Nephron (organoid): Measurements from ENCODE around the gene OR2T34.
"Not testable (repeated sequence)": the region's sequence is repeated elsewhere in the genome, so short reads cannot be mapped to it uniquely, and the experiment has no call there.

Experiments
- H3K27ac Mint-ChIP-seq, 3 experiments: 2 replicates each; pipeline ENCODE4 v1.8.0; 2020; ENCODE audit warnings: mixed read lengths in 3 of 3, mild to moderate bottlenecking in 2 of 3, moderate library complexity in 1 of 3
- H3K27me3 Mint-ChIP-seq: 2 replicates; pipeline ENCODE4 v1.8.0; 2021; ENCODE audit warnings: low read depth, mild to moderate bottlenecking, moderate library complexity, mixed read lengths
- H3K36me3 Mint-ChIP-seq: 2 replicates; pipeline ENCODE4 v1.8.0; 2020; ENCODE audit warnings: low read depth, mixed read lengths
- H3K4me1 Mint-ChIP-seq: 2 replicates; pipeline ENCODE4 v1.8.0; 2020; ENCODE audit warnings: mixed read lengths
- H3K4me3 Mint-ChIP-seq, 3 experiments: 2 replicates each; pipeline ENCODE4 v1.8.0; 2020; ENCODE audit warnings: mild to moderate bottlenecking in 3 of 3, mixed read lengths in 3 of 3, moderate library complexity in 2 of 3
- H3K9me3 Mint-ChIP-seq: 2 replicates; pipeline ENCODE4 v1.8.0; 2020; ENCODE audit warnings: mixed read lengths

OR2T34 gene

DNA sequence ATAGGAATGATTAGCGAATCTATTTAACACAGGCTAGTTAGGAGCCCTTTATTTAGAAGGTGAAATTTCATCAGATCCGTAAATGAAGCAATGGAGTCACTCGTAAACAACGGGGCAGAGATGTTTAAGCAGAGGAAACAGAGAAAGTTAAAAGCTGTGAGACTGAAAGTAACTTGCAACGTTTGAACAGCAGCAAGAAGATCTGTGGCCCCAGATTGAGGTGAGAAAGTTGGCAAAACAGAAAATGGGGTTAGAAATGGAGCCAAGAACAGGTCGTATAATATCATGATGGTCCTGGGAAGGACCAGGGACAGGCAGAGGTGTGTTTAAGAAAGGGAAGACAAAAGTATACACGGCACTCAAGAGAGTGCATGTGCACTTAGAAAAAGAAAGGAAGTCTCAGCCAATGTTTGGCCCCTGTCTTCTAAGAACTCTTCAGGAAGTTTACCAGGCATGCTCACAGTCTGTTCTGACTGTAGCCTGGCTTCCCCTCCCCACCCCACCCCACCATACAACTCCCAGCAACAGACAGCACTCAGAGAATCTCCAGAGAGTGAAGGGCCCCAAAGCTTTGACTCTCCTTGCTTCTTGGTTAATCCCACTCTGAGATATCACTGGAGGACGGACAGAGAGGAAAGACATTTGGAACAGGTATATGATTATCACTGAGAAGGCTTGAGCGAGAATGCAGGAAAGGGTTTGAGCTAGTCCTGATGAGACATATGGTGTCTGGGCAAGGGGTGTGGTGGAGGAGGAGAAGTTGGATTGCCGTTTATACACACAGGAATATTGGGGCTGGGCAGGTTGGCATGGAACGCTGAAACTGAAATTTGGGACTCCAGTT is 8.8 kb downstream of the OR2T34 start:
- not testable (repeated sequence) for H3K4me1 Mint-ChIP-seq, H3K27me3 Mint-ChIP-seq, H3K36me3 Mint-ChIP-seq, H3K4me3 Mint-ChIP-seq, H3K27ac Mint-ChIP-seq, H3K9me3 Mint-ChIP-seq

DNA sequence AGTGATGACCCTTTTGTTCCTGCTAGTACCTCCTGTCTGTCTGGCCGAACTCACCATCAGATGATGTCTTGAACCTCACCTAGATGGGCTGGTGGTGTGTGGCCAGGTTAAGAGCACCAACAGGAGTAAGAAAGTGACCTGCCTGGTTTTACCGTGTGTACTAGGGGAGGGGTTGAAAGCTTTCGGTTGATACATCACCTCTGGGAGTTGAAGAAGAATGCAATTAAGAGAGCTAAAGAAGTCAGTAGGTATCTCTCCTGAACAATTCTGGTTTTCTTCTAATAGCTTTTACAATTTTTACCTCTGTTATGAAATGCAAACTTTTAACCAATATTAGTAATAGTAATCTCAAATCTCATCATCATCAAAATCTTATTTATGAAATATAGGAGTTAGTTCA is 11.9 kb downstream of the OR2T34 start, which contains the start of gene OR2T29:
Gene OR2T29 (minus strand): TSS at position 101 of the 400 bp plus-strand sequence. CDS start 3,281 bp downstream, outside the sequence.
- not testable (repeated sequence) for H3K27ac Mint-ChIP-seq, H3K9me3 Mint-ChIP-seq, H3K4me3 Mint-ChIP-seq, H3K4me1 Mint-ChIP-seq, H3K36me3 Mint-ChIP-seq, H3K27me3 Mint-ChIP-seq

DNA sequence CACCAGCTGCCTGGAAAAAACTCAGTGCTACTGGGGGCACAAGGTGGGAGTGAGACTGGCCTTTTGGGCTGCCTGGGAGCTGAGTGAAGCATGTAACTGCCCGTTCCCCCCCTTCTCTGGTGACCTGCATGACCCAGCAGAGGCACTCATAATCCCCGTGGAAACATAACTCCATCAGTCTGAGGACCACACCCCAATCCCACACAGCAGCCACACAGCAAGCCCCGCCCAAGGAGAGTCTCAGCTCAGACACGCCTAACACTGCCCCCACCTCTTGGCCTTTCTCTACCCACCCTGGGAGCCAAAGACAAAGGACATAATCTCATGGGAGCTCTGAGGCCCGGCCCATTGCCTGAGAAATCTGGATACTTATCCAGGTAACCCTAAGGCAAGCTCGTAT is 23.5 kb downstream of the OR2T34 start:
- H3K4me3 Mint-ChIP-seq, H3K9me3 Mint-ChIP-seq, H3K36me3 Mint-ChIP-seq, H3K27ac Mint-ChIP-seq, H3K4me1 Mint-ChIP-seq, H3K27me3 Mint-ChIP-seq: not testable (repeated sequence)

DNA sequence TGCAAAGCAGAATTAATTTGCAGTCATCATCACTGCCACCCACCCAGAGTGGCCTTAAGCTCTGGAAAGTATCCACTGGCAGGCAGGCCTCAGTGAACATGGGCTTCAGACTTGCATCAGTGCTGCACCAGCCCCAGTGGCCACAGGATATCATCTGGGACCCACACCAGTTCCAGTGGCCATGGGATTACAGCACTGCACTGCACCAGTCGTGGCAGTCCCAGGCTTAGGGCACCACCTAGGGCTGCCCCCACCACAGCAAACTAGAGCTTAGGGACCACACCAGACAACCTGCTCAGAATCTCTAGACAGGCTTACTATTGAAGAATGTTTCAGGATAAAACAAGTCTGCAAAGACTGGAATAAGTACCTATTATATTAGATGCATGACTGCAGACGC is 27.2 kb downstream of the OR2T34 start:
- H3K27me3 Mint-ChIP-seq, H3K4me1 Mint-ChIP-seq, H3K4me3 Mint-ChIP-seq, H3K9me3 Mint-ChIP-seq, H3K36me3 Mint-ChIP-seq, H3K27ac Mint-ChIP-seq: not testable (repeated sequence)

DNA sequence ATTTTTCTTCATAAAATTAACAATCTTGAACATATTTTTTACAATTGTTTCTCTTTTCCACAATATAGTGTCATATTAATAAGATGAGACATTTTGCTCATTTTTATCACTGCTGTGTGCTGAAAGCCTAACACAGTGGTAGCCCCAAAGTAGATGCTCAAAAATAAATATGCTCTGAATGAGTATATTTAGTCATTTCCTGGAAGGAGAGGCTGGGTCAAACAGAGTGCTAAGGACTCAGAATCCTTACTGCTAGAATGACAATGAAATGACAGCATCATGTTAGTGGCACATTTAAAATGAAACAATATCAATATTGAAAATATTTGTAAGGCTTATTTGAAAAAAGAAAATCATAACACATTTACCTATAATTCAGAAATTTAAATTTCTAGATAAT is 37.1 kb downstream of the OR2T34 start:
- H3K36me3 Mint-ChIP-seq, H3K27me3 Mint-ChIP-seq, H3K27ac Mint-ChIP-seq, H3K4me1 Mint-ChIP-seq, H3K4me3 Mint-ChIP-seq, H3K9me3 Mint-ChIP-seq: not testable (repeated sequence)
